Measurements from ENCODE around the gene DPPA5.
"Not testable (repeated sequence)": the region's sequence is repeated elsewhere in the genome, so short reads cannot be mapped to it uniquely, and the experiment has no call there.

Gene DPPA5

GRCh38 chr6:73310503-73310845, 43.6 kb downstream of the DPPA5 start:
- POLR2A ChIA-PET (ENCODE audit: low non-redundant PET): interaction anchor here (0.6 kb wide), 1 partner anchor 691 kb away, joined by 3 read pairs; no protein-coding TSS in a partner anchor
- CTCF ChIA-PET; DNase-seq (ENCODE audit: low spot score): not testable (repeated sequence)
- TF ChIP-seq CTCF (conservative IDR thresholded peaks at IDR 0.05; ENCODE audit: low read depth): peak; percentile 23
- H3K27ac ChIP-seq: peak overlapping the region; percentile 87

DNA sequence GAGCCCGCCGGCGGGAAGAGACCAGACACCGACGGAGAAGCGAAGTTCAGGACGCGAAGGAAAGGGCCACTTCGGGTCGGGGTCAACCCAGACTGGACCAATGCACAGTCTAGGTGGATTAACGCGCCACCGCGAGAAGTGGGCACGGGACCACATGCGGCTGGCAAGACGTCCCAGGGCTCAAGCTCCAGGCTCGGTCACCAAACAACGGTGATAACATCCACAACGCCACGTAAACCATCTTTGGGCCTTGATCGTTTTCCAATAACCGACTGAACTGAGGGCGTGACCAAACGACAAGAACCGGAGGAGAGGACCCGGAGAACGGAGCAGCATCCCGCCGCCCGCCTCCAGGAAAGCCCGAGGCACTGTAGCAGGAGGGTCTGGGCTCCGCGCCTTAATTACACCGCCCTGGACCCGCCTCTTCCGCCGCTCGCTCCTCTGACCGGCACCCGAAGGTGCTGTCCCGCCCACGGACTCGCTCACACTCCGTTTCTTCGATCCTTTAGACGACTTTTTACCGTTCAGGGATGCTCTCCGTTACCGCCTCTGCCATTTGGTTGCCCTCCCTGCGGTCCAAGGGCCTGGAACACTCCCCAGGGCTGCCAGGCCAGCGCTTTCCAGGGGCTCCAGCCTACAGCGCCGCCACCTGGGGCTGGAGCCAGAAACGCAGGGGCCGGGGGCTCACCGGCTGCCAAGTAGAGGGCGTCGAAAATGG, 44.1 kb downstream of the DPPA5 start:
- TF ChIP-seq CTCF (conservative IDR thresholded peaks at IDR 0.05; ENCODE audit: low read depth): peak; percentile 83
- POLR2A ChIA-PET (ENCODE audit: low non-redundant PET): interaction anchor here (0.5 to 1.0 kb wide), 3 partner anchors 46 to 212 kb away, joined by 3 read pairs; no protein-coding TSS in a partner anchor
- CTCF ChIA-PET: interaction anchor here (0.8 to 1.2 kb wide), 2 partner anchors 17 to 88 kb away, joined by 5 to 6 read pairs; no protein-coding TSS in a partner anchor
- peak; percentile 81 for DNase-seq (ENCODE audit: low spot score)
- peak overlapping the region; percentile 87 for H3K27ac ChIP-seq

DNA sequence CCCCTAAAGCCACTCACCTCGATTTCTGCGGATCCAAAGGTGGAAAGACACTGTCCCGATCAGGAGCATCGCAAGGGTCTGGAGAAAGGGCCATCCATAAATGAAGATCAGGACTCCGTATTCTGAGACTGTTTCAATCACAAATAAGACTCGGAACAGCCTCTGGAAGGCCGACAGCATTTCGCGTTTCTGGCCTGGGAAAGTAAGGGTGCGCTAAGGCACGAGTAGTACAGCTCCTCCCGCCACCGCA, 44.6 kb downstream of the DPPA5 start:
- H3K27ac ChIP-seq: peak overlapping the region; percentile 87
- ChIA-PET CTCF (interaction anchor here (0.8 to 1.2 kb wide), 2 partner anchors 17 to 87 kb away, joined by 5 to 6 read pairs; no protein-coding TSS in a partner anchor), POLR2A (ENCODE audit: low non-redundant PET) (interaction anchor here (0.5 to 1.0 kb wide), 3 partner anchors 45 to 213 kb away, joined by 3 read pairs; no protein-coding TSS in a partner anchor)
- no peak for DNase-seq (ENCODE audit: low spot score)
- TF ChIP-seq CTCF (conservative IDR thresholded peaks at IDR 0.05; ENCODE audit: low read depth): no peak

DNA sequence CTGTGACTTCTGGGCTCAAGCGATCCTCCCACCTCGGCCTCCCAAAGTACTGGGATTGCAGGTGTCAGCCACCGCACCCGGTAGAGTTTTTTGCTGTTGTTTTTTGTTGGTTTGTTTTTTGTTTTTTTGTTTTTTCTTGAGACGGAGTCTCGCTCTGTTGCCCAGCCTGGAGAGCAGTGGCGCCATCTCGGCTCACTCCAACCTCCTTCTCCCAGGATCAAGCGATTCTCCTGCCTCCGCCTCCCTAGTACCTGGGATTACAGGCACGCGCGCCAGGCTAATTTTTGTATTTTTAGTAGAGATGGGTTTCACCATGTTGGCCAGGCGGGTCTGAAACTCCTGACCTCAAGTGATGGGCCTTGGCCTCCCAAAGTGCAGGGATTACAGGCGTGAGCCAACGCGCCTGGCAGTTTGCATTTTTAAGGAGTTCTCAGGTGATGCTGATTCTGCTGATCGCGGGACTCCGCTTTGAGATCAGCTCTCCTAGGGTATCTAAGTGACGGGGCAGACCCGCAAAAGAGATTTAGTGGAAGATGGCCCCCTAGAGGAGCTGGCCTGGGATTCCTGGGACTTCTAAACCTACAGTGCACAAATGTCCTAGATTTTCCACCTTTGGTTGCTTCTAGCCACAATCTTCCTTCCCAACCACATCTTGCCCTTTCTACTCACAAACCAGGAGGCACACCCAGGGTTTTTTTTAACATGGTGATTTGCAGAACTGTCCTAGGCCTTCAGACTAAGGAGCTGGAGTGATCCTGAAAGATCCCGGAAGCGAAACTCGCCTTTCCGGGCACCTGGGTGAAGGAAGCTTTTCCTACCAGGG, 45.2 kb downstream of the DPPA5 start:
- peak; percentile 61 for DNase-seq (ENCODE audit: low spot score)
- CTCF ChIA-PET: interaction anchor here (0.8 to 1.2 kb wide), 2 partner anchors 18 to 87 kb away, joined by 5 to 6 read pairs; no protein-coding TSS in a partner anchor
- H3K27ac ChIP-seq: peak overlapping the region; percentile 87
- POLR2A ChIA-PET (ENCODE audit: low non-redundant PET): interaction anchor here (0.6 to 1.0 kb wide), 2 partner anchors 45 to 60 kb away, joined by 3 read pairs; no protein-coding TSS in a partner anchor
- TF ChIP-seq CTCF (conservative IDR thresholded peaks at IDR 0.05; ENCODE audit: low read depth): no peak

- POLR2A ChIA-PET (ENCODE audit: low non-redundant PET); CTCF ChIA-PET; H3K27ac ChIP-seq; DNase-seq (ENCODE audit: low spot score): not testable (repeated sequence)
Measured at GRCh38 chr6:73303773-73304172, 50.3 kb downstream of the DPPA5 start.

Measured in RWPE1 (cell line).